B cell (primary cell): Measurements from ENCODE around the gene RBM46.

Experiments
- EZH2 ChIP-seq: IDR thresholded peaks from 2 replicates; pipeline ENCODE4 v1.6.1; 2012; ENCODE audit warnings: borderline replicate concordance, low read depth, mild to moderate bottlenecking, moderate library complexity, low read length; ENCODE audit not compliant: insufficient read depth, poor library complexity, severe bottlenecking
- TF ChIP-seq, protein P1 (sequence below): fragments of 200-600 bp; IDR thresholded peaks from one replicate; pipeline ENCODE4 v1.8.0; 2022; ENCODE audit warnings: antibody characterized with exemption, mild to moderate bottlenecking

DNA sequence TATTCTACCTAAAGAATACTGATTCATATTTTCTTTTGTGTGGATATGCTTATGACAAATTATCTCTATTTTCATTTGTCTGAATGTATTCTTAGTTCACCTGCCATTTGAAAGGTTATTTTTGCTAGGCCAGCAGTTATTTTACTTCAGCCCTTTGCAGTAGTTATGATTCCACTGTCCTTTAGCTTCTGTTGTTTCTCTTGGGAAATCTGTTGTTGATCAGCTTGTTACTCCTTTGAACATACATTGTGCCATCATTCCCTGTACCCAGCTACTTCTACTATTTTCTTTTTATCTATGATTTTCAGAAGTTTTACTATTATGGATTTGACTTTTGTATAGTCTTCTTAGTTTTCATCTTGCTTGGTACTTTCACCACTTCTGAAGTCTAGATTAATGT, 37.2 kb downstream of the RBM46 start:
- TF ChIP-seq, protein P1, sequence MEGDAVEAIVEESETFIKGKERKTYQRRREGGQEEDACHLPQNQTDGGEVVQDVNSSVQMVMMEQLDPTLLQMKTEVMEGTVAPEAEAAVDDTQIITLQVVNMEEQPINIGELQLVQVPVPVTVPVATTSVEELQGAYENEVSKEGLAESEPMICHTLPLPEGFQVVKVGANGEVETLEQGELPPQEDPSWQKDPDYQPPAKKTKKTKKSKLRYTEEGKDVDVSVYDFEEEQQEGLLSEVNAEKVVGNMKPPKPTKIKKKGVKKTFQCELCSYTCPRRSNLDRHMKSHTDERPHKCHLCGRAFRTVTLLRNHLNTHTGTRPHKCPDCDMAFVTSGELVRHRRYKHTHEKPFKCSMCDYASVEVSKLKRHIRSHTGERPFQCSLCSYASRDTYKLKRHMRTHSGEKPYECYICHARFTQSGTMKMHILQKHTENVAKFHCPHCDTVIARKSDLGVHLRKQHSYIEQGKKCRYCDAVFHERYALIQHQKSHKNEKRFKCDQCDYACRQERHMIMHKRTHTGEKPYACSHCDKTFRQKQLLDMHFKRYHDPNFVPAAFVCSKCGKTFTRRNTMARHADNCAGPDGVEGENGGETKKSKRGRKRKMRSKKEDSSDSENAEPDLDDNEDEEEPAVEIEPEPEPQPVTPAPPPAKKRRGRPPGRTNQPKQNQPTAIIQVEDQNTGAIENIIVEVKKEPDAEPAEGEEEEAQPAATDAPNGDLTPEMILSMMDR: no peak
- TF ChIP-seq EZH2: no peak
